Central memory CD8-positive, alpha-beta T cell (primary cell): ENCODE measurements around the gene TSHZ2.
"Not testable (repeated sequence)": the region's sequence is repeated elsewhere in the genome, so short reads cannot be mapped to it uniquely, and the experiment has no call there.

Experiments
- ATAC-seq: fragments of 150-1000 bp; cut with Tn5 transposase; replicated peaks from 2 replicates; pipeline ENCODE4 v1.10.0; 2022; ENCODE audit warnings: mild to moderate bottlenecking, moderate FRiP score, moderate number of reproducible peaks; ENCODE audit not compliant: poor library complexity, severe bottlenecking; ENCODE audit errors: extremely low read depth
- DNase-seq, 2 donors: peaks; one replicate each; pipeline ENCODE4 v3.0.0; 2021; ENCODE audit warnings: low spot score in 2 of 2
- H3K27ac Mint-ChIP-seq: one replicate; pipeline ENCODE4 v1.8.0; 2022; ENCODE audit warnings: low read depth, mild to moderate bottlenecking, moderate library complexity, mixed read lengths
- H3K27me3 Mint-ChIP-seq: one replicate; pipeline ENCODE4 v1.8.0; 2022; ENCODE audit warnings: mixed read lengths
- H3K36me3 Mint-ChIP-seq: one replicate; pipeline ENCODE4 v1.8.0; 2022; ENCODE audit warnings: mild to moderate bottlenecking, moderate library complexity, mixed read lengths; ENCODE audit not compliant: insufficient read depth
- H3K4me1 Mint-ChIP-seq: one replicate; pipeline ENCODE4 v1.8.0; 2022; ENCODE audit warnings: mixed read lengths
- H3K4me3 Mint-ChIP-seq: one replicate; pipeline ENCODE4 v1.8.0; 2022; ENCODE audit warnings: mild to moderate bottlenecking, moderate library complexity, mixed read lengths
- H3K9me3 Mint-ChIP-seq: one replicate; pipeline ENCODE4 v1.8.0; 2022; ENCODE audit warnings: mixed read lengths

The TSHZ2 gene

GRCh38 chr20:53421343-53421742 is 449.2 kb downstream of the TSHZ2 start:
- no peak for DNase-seq
- Mint-ChIP-seq H3K4me1 (no peaks in the 10 kb centered on the region), H3K4me3 (no peak overlapping the region), H3K36me3 (peaks cover 2% of the 10 kb centered on the region), H3K27ac (no peak overlapping the region), H3K27me3 (peaks cover 37% of the 10 kb centered on the region), H3K9me3 (peaks cover 5% of the 10 kb centered on the region)
- no peak for ATAC-seq

GRCh38 chr20:53422039-53422438 is 449.9 kb downstream of the TSHZ2 start:
- Mint-ChIP-seq H3K4me3 (no peak overlapping the region), H3K36me3 (peaks cover 2% of the 10 kb centered on the region), H3K9me3 (peaks cover 5% of the 10 kb centered on the region), H3K4me1 (no peaks in the 10 kb centered on the region), H3K27ac (no peak overlapping the region), H3K27me3 (peaks cover 44% of the 10 kb centered on the region)
- DNase-seq: no peak
- no peak for ATAC-seq

GRCh38 chr20:53423587-53424146 is 451.5 kb downstream of the TSHZ2 start:
- no peak for DNase-seq
- H3K27me3 Mint-ChIP-seq: peaks cover 52% of the 10 kb centered on the region
- ATAC-seq: no peak
- no peaks in the 10 kb centered on the region for H3K4me1 Mint-ChIP-seq
- no peak overlapping the region for H3K27ac Mint-ChIP-seq
- peaks cover 2% of the 10 kb centered on the region for H3K36me3 Mint-ChIP-seq
- no peak overlapping the region for H3K4me3 Mint-ChIP-seq
- peaks cover 5% of the 10 kb centered on the region for H3K9me3 Mint-ChIP-seq

- H3K9me3 Mint-ChIP-seq: peaks cover 5% of the 10 kb centered on the region
- DNase-seq: no peak
- peaks cover 55% of the 10 kb centered on the region for H3K27me3 Mint-ChIP-seq
- no peak for ATAC-seq
- H3K27ac Mint-ChIP-seq: no peak overlapping the region
- no peaks in the 10 kb centered on the region for H3K4me1 Mint-ChIP-seq
- peaks cover 2% of the 10 kb centered on the region for H3K36me3 Mint-ChIP-seq
- H3K4me3 Mint-ChIP-seq: no peak overlapping the region
These were observed 453.3 kb downstream of the TSHZ2 start for GRCh38 chr20:53425481-53425880.

- no peak overlapping the region for H3K27ac Mint-ChIP-seq
- peaks cover 2% of the 10 kb centered on the region for H3K36me3 Mint-ChIP-seq
- peaks cover 5% of the 10 kb centered on the region for H3K9me3 Mint-ChIP-seq
- no peaks in the 10 kb centered on the region for H3K4me1 Mint-ChIP-seq
- no peak for DNase-seq
- no peak for ATAC-seq
- H3K27me3 Mint-ChIP-seq: peaks cover 59% of the 10 kb centered on the region
- no peak overlapping the region for H3K4me3 Mint-ChIP-seq
These were observed 453.8 kb downstream of the TSHZ2 start for GRCh38 chr20:53425941-53426340.

GRCh38 chr20:53426766-53427312 is 454.7 kb downstream of the TSHZ2 start:
- Mint-ChIP-seq H3K36me3 (peaks cover 2% of the 10 kb centered on the region), H3K4me1 (no peaks in the 10 kb centered on the region), H3K27ac (no peak overlapping the region), H3K9me3 (peaks cover 5% of the 10 kb centered on the region), H3K27me3 (peaks cover 65% of the 10 kb centered on the region), H3K4me3 (no peak overlapping the region)
- no peak for ATAC-seq
- no peak for DNase-seq

GRCh38 chr20:53427951-53428350 is 455.8 kb downstream of the TSHZ2 start:
- DNase-seq (no peak), ATAC-seq (no peak)
- H3K27ac Mint-ChIP-seq: no peak overlapping the region
- peaks cover 2% of the 10 kb centered on the region for H3K36me3 Mint-ChIP-seq
- peaks cover 5% of the 10 kb centered on the region for H3K9me3 Mint-ChIP-seq
- no peaks in the 10 kb centered on the region for H3K4me1 Mint-ChIP-seq
- H3K27me3 Mint-ChIP-seq: peaks cover 65% of the 10 kb centered on the region
- H3K4me3 Mint-ChIP-seq: no peak overlapping the region

- peaks cover 59% of the 10 kb centered on the region for H3K27me3 Mint-ChIP-seq
- peaks cover 2% of the 10 kb centered on the region for H3K36me3 Mint-ChIP-seq
- DNase-seq (no peak), ATAC-seq (no peak)
- no peak overlapping the region for H3K4me3 Mint-ChIP-seq
- peaks cover 5% of the 10 kb centered on the region for H3K9me3 Mint-ChIP-seq
- no peaks in the 10 kb centered on the region for H3K4me1 Mint-ChIP-seq
- H3K27ac Mint-ChIP-seq: no peak overlapping the region
These were observed 456.4 kb downstream of the TSHZ2 start for GRCh38 chr20:53428588-53428987.

GRCh38 chr20:53428996-53429395 is 456.8 kb downstream of the TSHZ2 start:
- H3K9me3 Mint-ChIP-seq: peaks cover 5% of the 10 kb centered on the region
- H3K27me3 Mint-ChIP-seq: peaks cover 57% of the 10 kb centered on the region
- no peak overlapping the region for H3K27ac Mint-ChIP-seq
- ATAC-seq (no peak), DNase-seq (no peak)
- H3K4me3 Mint-ChIP-seq: no peak overlapping the region
- no peaks in the 10 kb centered on the region for H3K4me1 Mint-ChIP-seq
- peaks cover 2% of the 10 kb centered on the region for H3K36me3 Mint-ChIP-seq

- DNase-seq (no peak), ATAC-seq (no peak)
- Mint-ChIP-seq H3K4me1 (no peaks in the 10 kb centered on the region), H3K27me3 (peaks cover 51% of the 10 kb centered on the region), H3K9me3 (peaks cover 4% of the 10 kb centered on the region), H3K36me3 (no peaks in the 10 kb centered on the region), H3K4me3 (no peak overlapping the region), H3K27ac (no peak overlapping the region)
These were observed 462.5 kb downstream of the TSHZ2 start for GRCh38 chr20:53434662-53435061.

GRCh38 chr20:53436927-53437326 is 464.8 kb downstream of the TSHZ2 start:
- not testable (repeated sequence) for H3K27ac Mint-ChIP-seq, H3K36me3 Mint-ChIP-seq, ATAC-seq, H3K4me1 Mint-ChIP-seq, DNase-seq, H3K9me3 Mint-ChIP-seq, H3K4me3 Mint-ChIP-seq
- H3K27me3 Mint-ChIP-seq: peaks cover 58% of the 10 kb centered on the region

GRCh38 chr20:53438368-53438767 is 466.2 kb downstream of the TSHZ2 start:
- H3K4me3 Mint-ChIP-seq: no peak overlapping the region
- no peak for ATAC-seq
- peaks cover 4% of the 10 kb centered on the region for H3K9me3 Mint-ChIP-seq
- H3K4me1 Mint-ChIP-seq: no peaks in the 10 kb centered on the region
- no peak for DNase-seq
- H3K27ac Mint-ChIP-seq: no peak overlapping the region
- no peaks in the 10 kb centered on the region for H3K36me3 Mint-ChIP-seq
- peaks cover 72% of the 10 kb centered on the region for H3K27me3 Mint-ChIP-seq

GRCh38 chr20:53439046-53439445 is 466.9 kb downstream of the TSHZ2 start:
- DNase-seq (no peak), ATAC-seq (no peak)
- Mint-ChIP-seq H3K27me3 (peaks cover 76% of the 10 kb centered on the region), H3K4me1 (no peaks in the 10 kb centered on the region), H3K9me3 (peaks cover 4% of the 10 kb centered on the region), H3K36me3 (no peaks in the 10 kb centered on the region), H3K27ac (no peak overlapping the region), H3K4me3 (no peak overlapping the region)
